ENCODE results near the gene FAM120B.

DNA sequence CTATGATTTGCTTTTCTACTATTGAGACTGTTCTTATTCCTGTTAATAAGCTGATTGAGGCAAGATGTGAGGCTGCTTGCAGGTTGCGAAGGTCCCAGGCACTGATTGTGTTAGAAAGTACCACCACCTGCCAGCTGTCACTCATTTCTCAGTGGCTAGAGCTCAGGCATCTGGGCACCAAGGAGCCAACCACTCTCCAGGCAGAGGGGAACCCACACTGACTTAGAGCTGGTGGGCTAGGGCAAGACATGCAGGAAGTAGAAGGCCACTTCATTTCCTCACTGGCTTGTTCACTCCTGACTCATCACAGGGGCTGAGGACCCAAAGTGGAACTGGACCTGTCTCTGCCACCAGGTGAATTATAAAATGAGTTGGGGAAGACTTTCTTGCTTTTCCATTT is 7.9 kb upstream of the FAM120B start:
- TF ChIP-seq CTCF (IDR thresholded peaks at IDR 0.05), result no peak
- no peak for TF ChIP-seq EZH2 (IDR thresholded peaks at IDR 0.05)
